DMS153 treated with DMSO at 0.1 percent for 48 hours (cell line): ENCODE data around the gene MAEA.
"Not testable (repeated sequence)": the region's sequence is repeated elsewhere in the genome, so short reads cannot be mapped to it uniquely, and the experiment has no call there.

Experiments
- DNase-seq: peaks from one replicate; lab custom pipeline; 2025; ENCODE audit not compliant: unreplicated experiment; lab: John Stamatoyannopoulos, UW

MAEA gene

DNA sequence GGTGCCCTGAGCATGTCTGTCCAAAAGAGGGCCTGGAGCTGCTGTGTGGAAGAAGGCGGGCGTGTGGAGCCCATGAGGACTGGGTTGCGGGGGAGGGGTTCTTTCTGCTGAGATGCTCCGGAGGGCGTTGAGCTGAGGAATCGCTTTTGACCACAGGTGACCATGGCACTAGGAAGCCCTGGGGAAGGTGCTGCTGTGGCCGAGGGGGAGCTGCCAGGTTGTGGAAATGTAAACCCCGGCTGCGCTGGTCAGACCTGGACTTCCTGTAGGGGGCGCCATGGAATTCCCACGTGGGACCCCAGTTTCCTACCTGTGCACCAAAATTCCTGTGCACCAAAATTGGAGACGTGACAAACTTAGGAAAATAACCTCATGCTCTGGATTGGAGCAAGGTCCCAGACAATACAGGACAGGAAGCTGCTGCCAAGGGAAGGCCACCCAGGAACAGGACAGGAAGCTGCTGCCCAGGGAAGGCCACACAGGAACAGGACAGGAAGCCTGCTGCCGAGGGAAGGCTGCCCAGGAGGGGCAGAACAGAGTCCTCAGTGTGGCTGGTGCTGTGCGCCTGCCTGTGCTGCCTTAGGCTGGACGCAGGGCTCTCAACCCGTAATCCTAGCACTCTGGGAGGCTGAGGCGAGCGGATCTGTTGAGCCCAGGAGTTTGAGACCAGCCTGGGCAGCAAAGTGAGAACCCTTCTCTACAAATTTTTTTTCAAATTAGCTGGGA is 29.0 kb downstream of the MAEA start:
- no peak for DNase-seq

DNA sequence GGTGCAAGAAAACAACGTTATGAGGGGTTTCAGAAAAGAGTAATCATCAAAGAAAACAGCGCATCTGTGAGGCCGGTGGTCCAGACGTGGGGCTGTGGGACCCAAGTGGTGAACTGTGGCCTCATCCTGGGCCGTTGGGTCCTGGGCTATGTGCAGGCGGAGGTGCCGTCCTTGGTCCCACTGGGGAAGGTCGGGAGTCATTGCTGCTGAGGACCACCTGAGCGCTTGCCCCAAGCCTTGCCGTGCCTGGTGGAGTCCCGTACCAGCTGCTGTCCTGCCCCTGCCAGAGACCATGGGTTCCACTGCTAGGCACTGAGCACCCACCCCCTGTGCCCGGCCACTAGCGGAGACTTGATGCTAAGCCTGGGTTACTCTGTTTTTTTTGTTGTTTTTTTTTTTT is 31.8 kb downstream of the MAEA start:
- no peak for DNase-seq

DNA sequence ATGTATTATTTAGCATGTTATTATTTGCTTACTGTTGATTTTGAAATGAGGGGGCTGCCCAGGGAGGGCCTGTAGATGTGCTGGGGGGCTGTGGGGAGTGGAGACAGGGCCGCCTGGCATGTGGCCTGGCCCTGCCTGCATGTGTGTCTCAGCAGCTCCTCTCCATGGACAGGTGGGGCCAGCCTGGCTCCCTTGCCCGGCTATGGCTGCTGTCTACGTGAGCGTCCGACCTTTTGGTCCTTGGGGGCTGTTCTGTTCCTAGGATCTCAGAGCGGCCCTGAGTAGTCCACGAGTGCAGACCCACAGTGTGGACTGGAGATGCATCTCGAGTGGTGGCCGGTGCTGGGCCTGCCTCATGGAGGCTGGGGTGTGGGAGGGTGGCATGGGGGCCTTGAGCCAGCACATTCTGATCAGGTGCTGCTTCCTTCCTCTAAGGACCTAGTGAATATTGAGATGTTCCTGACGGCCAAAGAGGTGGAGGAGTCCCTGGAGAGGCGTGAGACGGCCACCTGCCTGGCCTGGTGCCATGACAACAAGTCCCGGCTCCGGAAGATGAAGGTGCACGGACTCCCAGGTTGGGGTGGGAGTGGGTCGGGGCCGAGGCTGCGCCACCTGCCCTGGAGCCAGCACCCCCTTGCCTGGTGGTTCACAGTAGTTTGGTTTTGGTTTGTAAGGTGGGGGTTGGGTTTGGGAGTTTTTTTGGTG is 32.4 kb downstream of the MAEA start:
- no peak for DNase-seq

DNA sequence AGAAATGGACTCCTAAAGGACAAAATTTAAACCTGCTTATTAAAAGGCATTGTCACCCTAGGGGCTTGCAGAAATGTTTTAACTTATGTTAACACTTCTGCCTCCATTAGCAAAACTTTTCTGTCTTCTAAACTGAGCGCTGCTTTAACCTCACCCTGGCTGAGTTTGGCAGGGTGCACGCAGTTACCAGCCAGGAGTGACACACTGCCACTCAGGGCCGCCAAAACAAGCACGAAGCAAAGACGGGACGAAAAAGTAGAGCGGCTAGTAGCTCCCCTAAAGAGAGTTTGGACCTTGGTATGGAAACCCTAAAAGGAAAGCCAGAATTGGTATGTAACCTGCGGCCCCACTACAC is 33.6 kb downstream of the MAEA start:
- no peak for DNase-seq

DNA sequence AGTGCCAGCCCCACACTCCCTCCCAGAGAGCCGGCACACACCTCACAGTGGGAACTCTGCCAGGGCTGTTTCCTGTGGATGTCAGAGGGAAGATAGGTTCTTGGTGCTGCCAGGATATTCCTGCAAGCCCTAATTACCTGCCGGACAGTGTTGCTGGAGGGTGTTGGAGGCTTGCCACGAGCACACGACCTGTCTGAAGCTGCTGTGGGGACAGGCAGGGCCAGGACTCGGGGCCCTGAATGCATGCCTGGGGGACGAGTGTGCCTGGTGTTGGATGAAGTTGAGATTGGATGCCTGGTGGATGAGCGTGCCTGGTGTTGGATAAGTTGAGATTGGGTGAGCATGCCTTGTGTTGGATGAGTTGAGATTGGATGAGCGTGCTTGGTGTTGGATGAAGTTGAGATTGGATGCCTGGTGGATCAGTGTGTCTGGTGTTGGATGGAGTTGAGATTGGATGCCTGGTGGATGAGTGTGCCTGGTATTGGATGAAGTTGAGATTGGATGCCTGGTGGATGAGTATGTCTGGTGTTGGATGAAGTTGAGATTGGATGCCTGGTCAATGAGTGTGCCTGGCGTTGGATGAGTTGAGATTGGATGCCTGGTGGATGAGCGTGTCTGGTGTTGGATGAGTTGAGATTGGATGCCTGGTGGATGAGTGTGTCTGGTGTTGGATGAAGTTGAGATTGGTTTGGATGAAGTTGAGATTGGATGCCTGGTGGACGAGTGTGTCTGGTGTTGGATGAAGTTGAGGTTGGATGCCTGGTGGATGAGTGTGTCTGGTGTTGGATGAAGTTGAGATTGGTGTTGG is 34.1 kb downstream of the MAEA start:
- DNase-seq, result no peak

DNA sequence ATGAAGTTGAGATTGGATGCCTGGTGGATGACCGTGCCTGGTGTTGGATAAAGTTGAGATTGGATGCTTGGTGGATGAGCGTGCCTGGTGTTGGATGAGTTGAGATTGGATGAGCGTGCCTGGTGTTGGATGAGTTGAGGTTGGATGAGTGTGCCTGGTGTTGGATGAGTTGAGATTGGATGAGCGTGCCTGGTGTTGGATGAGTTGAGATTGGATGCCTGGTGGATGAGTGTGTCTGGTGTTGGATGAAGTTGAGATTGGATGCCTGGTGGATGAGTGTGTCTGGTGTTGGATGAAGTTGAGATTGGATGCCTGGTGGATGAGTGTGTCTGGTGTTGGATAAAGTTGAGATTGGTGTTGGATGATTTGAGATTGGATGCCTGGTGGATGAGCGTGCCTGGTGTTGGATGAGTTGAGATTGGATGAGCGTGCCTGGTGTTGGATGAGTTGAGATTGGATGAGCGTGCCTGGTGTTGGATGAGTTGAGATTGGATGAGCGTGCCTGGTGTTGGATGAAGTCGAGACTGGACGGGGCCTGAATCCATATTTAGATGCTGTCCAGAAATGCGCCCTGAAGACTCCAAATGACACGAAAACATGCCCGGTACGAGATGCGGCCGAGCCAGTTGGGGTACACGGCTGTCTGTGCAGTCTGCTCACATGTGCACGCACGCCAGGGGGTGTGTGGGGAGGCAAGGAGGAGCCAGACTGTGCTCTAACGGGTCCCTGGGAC is 34.9 kb downstream of the MAEA start:
- not testable (repeated sequence) for DNase-seq

DNA sequence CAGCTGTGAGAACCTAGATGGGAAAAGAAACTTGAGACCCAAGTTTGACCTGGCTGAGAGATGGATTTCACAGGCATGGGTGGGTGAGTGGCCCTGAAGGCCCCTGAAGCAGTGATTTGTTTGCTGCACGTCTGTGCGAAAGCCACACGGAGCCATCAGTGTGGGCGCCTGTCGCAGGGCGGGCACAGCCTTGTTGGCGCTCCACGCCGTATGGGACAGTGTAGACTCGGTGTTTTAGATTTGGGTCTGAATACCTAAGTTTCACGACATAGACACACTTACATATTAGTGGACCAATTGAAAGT is 35.4 kb downstream of the MAEA start:
- DNase-seq, result no peak

DNA sequence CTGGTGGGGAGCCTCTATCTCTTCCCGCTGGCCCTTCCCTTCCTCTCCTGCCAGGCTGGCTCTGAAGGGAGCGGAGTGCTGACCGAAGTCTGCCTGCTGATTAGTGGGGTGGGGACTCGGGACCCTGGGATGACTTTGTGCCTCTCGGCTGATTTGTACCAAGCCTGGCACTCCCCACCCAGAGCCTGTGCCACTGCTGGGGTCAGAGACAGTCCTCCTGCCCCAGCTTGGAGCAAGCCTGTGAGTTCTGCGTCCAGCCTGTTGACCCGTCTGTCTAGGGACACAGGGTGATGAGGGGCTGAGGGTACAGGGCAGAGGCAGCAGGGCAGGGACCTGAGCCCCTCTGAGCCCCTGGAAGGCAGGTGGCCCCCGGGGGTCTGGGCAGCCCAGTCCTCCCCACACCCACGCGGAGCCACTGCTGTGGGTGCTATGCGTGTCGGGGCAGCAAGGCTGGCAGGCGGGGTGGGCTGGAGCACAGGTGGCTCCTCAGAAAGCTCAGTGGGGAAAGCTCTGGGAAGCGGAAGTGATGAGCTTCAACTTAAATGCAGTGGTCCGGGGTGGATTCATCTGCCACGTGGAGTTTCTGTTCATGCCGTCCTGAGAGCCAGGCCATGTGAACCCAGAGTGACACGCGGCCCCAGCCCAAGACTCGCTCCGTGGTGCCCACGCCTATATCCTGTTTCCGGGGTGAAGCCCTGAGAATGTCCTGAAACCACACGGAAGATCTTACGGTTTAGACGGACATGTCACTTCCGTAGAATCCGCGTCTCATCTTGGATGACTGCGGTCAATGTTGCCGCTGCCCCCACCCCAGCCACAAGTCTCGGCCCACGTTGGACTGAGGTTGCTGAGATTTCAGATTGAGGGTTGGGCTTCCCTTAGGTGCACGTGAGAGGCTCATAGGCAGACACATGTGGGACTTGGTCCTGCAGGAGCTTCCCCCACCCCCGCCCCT is 36.3 kb downstream of the MAEA start:
- DNase-seq, result no peak

DNA sequence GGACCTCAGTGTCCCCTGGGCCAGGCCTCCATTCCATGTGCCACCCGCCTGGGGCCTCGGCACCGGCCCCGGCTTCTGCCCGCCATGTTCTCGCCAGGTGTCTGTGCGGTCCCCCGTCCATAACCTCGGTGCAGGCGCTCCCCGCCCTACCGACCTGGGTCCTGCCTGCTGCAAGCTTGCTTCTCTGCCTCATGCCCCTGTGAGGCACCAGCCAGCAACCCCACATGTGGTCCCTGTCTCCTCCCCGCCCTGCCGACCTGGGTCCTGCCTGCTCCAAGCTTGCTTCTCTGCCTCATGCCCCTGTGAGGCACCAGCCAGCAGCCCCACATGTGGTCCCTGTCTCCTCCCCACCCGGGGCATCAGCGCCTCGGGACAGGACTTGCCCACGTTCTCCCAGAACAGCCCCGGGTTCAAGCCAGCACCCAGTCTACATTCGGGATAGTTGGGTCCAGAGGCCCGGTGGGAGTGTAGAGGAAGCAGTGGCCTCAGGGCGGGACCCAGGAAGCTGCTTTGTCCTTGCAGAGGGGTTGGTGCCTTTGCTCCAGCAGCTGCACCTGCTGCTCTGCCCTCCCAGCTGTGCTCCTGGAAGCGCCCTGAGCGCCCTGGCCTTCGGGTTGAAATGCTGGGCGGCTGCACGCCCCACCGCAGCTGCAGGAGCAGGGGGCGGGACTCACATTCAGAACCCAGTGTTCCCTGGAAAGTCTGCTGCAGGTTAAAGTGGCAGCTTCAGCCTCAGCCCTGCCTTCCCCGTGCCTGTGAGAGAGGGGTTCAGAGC is 37.2 kb downstream of the MAEA start:
- DNase-seq, result no peak

DNA sequence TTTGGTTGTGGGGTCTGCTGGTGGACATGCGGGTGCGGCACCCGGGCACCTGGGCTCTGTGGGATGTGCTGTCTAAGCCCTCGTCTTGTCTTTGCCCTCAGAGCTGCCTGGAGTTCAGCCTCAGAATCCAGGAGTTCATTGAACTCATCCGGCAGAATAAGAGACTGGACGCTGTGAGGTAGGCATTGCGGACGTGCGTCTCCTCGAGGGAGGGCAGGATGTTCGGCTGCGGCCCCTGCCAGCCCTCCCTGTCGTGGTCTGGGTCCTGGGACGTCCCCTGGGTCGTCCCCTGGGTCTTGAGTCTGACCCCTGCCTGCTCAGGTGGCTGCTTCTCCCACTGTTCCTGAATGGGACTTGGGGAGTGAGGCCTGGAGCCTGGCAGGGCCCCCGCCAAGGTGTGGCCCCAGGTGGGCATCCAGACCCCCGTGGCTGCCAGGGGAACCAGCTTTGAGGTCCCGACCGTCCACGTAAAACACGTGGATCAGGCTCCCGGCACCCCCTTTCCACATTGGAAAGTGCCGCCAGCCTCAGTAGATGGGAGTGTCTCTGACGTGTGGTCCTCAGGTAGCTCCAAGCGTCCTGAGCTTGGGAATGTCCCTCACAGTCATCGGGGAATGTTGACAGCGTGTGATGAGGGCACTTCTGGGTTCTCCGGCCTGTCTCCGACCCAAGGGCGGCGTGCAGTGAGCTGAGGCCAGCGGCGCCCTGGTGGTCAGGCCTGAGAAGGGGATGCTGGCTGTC is 38.0 kb downstream of the MAEA start:
- DNase-seq, result no peak

DNA sequence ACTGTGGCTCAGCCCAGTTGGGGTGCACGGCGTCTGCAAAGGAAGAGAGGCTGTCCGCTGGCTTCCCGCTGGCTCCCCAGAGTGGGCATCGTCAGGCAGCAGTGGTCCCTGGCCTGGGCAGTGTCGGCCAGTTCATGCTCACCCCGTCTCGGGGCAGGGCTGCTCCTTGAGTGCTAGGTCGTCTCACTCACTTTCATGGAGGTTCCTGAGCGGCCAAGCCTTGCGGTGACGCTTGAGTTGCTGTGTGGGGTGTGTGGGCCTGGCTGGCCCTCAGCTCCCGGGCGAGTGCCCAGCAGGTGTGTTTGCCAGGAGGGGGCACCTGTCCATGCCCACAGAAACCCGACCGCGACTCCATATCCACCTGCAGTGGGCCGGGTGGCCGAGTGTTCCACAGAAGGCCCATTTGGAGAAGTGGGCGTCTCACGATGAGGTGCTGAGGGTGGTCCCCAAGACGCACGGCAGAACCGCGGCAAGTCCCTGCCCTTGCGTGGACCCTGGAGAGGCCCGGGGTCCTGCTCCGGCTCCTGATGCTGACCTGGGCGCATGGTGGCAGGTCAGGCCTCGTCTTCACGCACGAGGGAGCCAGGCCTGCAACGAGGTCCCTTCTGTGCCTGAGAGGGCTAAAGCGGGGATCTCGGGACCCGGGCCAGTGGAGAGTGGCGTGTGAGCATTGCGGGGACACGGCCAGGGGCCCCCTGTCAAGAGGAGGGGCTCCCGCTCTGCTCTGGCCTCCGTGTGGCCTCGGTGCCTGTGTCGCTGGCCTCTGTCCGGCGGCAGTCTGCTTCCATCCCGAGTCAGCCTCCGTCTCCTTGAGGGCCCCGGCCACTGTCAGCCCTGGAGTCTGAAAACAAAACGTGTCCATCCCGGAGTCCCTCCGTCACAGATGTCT is 38.8 kb downstream of the MAEA start:
- DNase-seq, result no peak

DNA sequence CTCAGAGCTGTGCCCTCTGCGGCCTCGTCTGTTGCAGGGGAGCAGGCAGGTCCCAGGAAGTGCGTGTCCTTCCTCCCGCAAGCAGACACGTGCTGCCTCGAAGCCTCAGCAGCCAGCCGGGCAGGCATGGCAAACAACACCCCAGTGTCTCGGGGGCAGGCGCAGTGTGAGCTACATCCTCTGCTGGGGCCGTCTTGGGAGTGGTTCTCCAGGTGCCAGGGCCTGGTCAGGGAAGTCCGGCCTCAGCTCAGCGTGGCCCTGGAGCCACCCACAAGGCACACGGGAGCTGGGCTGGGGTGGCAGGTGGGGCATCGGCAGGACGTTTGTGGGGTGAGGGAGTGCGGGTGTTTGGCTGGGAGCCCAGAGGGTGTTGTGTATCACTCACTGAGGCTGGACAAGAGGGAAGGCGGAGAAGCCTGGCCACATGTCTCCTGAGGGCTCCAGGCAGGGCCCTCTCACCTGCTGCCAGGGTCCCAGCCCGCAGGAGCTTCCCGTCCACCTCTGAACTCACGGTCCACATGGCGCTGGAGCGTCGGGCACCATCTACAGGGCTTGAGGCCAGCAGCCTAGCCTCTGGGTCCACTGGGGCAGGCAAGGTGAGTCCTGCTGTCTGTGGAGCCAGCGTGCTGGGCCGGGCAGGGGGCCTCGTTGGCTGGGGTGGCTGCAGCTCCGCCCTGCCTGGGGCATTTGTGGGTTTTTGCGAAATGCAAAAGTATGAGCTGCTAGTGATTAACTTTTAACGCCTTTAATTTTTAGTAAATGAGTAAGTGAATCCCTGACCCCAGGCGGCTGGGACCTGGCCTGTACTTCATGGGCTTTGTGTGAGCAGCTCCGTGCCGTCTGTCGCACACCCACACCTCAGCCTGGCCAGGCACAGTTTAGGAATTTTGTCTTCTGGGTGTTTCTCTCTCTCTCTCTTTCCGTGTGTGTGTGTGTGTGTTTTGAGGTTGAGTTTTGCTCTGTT is 40.0 kb downstream of the MAEA start:
- DNase-seq, result no peak

DNA sequence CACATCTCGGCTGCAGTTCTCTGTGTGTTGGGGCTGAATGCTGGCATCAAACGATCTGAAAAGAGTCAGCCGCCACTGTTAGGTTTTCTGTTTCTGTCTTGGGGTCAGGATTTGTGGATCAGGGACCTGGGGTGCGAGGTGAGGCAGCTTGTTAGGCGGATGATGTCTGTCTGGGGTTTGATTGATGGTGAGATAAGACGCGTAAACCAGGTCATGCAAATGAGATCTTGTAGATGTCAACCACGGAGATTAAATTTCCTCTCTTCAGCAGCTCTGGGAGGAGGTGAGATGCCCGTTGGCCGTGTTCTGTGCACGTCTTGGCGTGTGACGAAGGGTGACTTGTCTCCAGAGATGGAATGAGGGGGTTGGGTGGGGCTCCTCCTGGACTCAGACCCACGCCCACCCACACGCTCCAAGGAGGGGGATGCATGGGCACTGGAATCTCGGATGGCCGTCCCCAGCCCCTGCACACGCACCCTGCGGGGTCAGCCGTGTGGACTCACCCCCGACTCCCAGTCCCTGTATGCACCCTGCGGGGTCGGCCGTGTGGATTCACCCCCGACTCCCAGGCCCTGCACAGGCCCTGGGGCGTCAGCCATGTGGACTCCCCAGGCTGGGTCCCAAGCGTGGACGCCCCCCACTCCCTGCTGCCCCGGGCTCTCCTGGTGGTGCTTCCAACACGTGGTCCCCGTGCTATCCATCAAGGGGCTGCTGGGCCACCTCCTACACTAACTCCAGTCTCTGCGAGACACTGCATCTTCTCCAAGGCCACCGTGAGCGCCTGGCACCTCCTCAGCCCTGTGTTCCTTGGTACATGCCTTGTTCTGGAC is 41.3 kb downstream of the MAEA start:
- DNase-seq, result no peak

DNA sequence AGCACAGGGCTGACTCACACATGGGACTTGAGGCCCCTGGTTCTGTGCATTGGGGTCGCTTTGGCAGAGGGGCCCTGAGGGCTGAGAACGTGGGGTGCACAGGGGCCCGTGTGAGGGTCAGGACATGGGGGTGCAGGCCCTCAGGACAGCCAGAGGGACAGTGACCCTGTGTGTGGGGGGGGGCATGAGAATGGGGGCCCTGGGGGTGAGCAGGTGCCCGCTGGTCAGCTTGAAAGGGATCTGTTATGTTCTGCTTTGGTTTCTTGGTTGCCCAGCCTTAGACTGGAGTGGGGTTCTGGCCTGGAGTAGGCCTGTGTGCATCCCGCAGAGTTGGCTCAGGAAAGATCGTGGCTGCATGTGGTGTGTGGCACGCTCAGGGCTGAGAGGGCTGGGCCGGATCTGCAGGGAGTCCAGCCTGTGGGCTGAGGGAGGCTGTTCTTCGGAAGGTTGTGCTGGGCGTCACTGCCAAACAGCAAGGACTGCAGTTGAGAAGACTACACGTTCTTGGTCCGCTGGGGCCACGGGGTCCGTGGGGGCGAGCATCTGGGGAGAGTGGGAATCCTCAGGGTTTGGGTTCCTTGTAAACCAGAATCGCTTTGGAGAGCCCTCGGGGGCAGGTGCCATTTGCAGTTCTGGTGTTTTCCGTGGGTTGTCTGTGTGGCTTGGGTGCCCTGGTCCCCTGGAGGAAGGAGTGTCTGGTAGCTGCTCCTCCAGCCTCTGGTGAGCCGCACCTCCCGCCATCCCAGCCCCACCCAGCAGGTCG is 42.1 kb downstream of the MAEA start:
- DNase-seq, result no peak

DNA sequence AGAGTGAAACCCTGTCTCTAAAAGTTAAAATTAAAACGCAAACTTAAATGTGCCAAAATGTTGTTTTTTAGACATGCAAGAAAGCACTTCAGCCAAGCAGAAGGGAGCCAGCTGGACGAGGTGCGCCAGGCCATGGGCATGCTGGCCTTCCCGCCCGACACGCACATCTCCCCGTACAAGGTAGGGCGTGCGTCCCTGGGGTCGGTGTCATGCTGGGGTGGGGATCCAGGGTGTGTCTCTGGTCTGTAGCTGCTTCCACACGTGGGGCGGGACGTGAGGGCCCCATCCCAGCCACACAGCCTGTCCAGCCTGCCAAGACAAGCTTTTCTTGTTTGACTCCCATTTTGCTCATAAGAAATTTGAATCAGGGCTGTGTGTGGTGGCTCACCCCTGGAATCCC is 43.0 kb downstream of the MAEA start:
- no peak for DNase-seq
